Activated CD8-positive, alpha-beta memory T cell treated with anti-CD3 and anti-CD28 coated beads for 4 hours (primary cell): ENCODE results near the gene TDP1.
"Not testable (repeated sequence)": the region's sequence is repeated elsewhere in the genome, so short reads cannot be mapped to it uniquely, and the experiment has no call there.

Source experiments
- DNase-seq, 2 donors: peaks; one replicate each; pipeline ENCODE4 v3.0.0-alpha.2; 2020; ENCODE audit warnings: low read depth in 2 of 2

The TDP1 gene

DNA sequence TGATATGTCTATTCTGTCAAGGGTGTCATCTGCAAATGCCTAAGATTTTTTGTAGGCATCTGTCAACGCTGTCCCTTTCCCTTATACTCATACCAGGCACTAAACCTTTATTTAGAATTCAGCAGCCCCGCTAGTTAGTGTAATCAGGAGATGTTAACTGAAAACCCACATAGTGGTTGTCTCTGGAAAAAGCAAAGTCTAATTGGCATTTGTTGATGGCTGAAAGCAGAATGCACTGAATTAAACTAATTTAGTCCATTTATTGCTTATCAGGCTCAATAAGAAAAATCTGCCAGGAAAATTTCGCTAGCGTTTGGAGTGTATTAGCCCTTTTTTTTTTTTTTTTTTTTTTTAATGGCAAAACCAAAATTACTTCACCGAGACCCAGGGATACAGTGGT, 34.5 kb downstream of the TDP1 start:
- DNase-seq = no peak

DNA sequence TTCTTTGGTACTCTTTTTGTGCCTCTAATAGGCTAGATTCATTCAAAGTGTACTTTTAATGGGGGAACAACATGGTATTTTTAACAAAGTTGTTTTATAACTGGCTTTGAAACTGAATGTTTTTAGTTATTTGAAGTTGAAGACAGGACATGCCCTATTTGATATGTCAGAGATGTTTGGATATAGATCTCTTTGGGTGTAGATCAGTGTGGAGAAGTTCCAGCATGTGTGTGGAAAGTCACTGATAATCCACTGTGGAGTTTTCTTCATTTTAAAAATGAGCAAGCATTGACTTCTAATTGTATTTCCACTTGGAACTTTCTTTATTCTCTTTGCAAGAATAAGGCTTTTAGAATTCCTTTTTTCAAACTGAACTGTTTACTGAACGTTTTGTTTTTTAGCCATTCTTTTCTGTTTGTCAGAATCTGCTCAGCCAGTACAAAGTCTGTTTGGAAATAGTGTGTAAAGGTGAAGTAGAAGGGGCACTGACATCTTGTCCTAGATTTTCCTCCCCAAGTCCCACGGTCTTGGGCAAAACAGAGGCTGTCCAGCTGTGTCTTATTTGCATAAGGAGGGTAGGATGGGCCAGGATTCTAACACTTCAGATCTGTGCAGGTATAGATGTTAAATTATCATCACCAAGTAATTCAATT, 35.0 kb downstream of the TDP1 start:
- DNase-seq = no peak

DNA sequence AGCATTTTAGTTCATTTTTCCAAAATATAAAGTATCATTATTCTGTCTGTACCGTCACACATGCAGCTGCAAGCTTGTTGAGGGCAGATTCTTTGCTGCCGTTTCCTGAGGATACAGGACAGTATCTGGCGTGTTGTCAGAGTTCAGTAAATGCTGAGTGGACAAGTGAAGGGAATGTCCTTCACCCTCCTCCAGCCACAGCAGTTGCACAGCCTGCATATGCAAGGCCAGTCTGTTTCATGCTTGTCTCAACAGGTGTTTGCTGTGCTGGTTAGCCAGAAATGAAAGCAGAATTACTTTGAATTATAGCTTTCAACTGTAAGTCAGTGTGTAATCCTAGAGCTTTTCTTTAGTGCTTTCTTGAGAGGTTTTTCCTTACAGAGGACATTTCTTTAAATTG, 36.5 kb downstream of the TDP1 start:
- no peak for DNase-seq

DNA sequence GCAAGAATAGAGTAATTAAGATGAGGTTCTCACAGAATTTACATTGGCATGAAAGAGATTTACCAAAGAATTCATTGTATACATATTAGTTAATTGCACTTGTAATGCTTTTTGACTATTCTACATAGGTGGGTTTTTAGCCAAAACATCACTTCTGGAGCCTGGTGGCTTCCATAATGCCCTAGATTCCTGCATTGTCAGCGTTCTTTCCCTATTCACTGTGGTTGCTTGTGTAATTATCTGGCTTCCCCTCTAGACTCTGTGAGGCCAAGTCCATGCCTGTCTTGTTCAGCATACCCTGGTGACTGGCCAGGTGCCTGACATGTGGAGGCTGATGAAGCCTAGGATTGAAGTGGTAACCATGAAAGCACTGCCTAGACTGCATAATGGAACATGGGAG, 41.2 kb downstream of the TDP1 start:
- no peak for DNase-seq

DNA sequence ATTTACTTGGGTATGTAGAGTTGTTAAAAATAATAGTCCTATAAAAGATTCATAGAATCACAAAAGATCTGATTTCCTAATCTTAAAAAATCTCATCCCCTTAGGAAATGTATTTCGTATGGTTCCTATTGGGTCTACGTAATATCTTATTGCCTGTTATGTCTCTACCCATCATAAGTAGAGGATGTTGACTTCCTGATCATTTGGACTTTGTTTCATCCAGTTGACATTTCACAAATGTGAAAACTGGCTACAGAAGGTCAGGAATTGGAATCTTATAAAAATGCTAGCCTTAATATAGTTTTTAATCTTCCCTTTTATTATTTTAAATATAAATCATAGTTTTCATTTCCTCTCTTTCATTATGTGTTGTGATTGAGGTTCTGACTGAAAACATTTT, 45.2 kb downstream of the TDP1 start:
- DNase-seq = no peak

DNA sequence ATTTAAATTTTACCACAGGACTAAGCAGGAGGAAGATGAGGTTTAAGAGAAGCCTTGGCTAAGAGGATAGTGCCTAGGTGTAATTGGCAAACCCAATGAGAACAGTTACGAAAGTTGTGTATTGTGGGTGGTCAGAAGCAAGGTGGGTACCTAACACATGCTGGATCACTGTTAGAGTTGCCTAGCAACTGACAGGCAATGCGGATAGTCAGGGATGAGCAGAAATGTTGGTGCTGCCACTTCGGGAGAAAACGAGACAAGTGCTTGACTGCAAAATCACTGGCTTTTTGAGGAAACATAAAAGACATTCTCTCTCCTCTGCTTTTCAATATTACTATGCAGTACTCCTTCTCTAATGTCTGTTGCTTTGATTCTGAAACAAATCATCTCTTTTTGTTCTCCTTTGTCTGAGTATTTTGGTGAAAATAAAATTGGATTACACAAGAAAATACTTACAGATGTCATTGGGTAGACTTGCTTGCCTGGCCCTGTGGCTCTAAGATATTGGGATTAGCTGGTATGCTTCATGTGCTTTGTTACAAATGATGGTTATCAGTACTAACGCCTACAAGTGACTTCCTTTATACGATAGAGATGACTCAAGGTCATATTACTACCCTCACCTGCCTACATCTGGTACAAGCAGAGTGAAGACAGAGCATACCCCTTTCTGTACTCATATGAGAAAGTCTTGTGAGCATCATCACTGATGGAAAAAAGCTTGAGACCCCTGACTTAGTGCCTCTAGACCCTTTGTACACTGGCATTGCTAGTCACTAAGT, 48.0 kb downstream of the TDP1 start:
- DNase-seq = no peak

DNA sequence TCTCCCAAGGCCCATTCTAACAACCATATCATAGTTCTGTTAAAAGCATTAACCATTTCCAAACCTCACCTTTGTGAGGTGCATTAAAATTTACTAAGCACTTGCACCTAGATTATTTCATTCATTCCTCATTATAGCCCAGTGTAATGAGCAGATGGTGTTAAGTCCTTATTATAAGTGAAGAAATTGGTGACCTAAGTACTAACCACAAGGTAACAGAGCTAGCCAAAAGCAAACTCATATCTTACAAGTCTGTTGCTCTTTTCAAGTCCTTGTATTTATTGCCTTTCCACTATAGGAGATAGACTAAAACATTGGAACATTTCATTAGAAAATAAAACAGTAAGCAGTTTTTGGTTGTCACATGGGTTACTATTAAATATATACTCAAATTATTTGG, 49.7 kb downstream of the TDP1 start:
- no peak for DNase-seq

DNA sequence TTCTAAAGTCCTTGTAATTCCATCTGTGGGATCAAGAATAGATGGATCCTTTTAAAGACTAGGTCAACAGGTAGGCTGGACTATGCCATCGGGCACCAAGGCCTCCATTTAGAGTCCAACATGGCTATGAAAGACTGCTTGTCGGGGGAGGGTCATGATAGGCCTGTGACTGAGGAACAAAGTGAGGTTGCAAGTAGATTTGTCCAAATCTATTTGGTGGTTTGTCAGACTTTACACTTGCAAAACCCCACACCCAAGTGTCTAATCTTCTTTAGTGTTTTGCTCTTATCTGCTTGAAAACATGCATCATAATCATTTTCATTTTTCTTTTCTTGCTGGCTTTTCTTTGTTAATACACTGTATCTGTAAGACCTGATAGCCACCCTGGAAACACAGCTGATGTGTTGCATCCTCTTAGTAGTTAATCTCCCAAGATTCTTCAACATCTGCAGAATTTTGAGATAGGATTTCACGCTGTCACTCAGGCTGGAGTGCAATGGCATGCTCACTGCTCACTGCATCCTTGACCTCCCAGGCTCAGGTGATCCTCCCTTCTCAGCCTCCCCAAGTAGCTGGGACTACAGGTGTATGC, 50.3 kb downstream of the TDP1 start:
- no peak for DNase-seq

DNA sequence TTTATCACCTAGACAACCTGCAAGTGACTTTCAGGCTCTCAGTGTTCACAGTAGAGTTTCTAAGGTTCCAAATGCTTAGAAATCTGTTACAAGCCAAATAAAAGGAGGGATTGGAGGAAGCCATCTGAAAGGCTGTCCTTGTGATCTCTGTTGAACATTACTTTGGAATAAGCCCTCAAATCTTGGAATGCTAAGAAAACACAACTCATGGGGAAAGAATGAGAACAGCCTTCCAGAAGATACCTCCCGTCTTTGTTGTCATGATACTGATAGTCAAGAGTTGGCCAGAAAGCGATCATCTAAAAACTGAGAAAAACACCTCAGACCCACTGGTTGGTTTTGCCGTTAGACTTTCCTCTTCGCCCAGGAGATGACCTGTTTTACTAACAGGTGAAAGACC, 61.6 kb downstream of the TDP1 start:
- no peak for DNase-seq

DNA sequence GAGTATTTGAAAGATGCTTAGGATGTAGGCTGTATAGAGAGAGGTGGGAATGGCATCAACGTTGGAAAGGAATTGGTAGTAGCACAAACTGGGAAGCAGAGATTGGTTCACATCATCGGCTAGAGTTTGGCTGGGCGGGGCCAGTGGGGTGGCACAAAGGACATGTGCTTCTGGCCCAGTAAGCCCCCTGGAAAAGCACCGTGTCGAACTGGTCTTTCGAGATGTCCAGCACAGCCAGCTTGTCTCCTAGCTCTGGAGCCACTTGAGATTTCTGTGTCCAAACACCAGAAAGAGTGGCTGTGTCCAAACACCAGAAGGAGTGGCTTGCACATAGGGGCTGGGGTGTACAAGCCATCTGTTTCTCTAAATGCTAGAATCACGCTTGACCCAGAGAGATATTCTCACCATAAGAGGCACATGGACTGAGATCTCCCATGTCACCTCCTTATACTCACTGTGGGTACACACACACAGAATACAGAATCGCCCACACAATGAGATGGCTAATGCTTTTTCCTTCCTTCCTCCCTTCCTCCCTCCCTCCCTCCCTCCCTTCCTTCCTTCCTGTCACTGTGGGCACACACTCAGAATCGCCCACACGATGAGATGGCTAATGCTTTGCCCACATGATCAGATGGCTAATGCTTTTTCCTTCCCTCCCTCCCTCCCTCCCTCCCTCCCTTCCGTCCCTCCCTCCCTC, 64.2 kb downstream of the TDP1 start:
- DNase-seq = no peak

DNA sequence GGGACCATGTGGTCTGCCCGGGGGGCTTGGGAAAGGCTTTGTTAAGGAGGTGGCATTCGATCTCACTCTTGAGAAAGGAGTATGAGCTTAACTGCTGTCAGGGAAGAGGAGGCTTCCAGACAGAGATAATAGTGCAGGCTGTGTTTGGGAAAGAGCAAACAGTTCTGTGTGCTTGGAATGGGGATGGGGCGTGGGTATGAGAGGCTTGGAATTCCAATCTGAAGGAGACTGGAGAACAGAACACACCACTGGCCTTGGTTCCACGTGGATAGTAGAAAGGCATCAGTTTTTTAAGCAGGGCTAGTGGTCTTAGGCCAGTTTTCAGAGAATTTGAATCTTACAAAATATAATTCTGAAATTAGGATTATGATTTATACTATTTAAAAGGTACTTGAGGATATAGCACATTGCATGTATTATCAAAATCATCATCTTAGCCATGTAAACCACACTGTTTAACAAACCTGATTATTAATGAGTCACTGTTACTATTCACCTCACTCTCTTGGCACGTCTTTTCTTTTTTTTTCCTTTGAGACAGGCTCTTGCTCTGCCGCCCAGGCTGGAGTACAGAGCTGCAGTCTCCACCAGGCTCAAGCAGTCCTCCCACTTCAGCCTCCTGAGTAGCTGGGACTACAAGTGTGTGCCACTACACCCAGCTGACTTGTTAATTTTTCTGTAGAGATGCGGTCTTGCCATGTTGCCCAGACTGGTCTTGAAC, 67.6 kb downstream of the TDP1 start:
- no peak for DNase-seq

DNA sequence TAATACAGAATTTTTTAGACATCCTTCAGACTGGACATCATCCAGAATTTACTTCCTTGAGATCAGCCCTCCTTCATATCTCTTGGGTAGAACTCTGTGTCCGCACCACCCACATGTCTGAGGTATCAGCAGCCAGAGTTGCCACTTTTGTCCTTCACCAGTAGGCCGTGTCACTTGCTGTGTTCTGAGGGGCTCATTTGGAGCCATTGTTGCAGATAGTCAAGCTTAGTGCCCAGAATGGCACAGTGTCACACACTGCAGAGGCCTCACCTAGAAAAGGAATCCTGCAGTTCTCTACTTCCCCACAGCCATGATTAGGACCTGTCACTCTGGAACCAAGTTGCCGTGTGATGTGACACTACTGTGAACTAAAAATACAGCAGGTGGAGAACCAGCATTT, 69.2 kb downstream of the TDP1 start:
- no peak for DNase-seq

DNA sequence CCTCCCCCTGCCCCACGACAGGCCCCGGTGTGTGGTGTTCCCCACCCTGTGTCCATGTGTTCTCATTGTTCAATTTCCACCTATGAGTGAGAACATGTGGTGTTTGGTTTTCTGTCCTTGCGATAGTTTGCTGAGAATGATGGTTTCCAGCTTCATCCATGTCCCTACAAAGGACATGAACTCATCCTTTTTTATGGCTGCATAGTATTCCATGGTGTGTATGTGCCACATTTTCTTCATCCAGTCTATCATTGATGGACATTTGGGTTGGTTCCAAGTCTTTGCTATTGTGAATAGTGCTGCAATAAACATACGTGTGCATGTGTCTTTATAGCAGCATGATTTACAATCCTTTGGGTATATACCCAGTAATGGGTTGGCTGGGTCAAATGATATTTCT, 70.9 kb downstream of the TDP1 start:
- DNase-seq = not testable (repeated sequence)

DNA sequence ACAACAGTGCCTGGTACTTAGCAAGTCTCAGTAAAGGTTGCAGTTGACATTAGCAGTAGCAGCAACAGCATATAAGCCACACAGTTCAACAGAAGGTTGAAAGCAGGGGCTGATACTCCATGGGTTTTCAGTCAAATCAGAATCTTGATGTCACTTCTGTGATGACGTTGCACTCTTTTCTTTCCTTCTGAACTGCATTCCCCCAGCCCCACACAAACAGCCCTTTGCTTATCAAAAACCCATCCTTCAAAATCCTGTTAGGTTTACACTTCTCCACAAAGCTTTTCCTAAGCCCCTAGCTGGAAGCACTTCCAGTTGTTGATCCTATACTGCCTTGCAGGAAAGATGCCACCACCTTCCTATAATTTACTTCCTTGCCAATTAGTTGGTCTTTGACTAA, 72.1 kb downstream of the TDP1 start:
- DNase-seq = no peak

DNA sequence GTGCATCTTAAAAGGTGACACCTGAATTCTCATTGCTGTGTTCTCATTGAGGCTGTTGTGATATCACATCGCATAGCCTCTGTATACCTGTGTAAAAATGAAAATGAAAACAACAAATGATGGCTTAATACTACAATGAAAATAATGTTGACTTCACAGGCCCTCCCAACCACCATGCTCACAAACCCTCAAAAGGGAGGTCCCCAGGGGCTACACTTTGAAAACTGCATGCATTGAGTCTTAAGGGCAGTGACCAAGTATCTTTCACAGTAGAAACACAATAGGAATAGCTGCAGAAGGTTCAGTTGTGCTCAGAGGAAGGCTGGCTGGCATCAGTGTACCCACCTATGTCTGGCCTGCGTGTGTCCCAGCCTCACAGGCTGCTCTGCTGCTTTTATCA, 78.4 kb downstream of the TDP1 start:
- no peak for DNase-seq

DNA sequence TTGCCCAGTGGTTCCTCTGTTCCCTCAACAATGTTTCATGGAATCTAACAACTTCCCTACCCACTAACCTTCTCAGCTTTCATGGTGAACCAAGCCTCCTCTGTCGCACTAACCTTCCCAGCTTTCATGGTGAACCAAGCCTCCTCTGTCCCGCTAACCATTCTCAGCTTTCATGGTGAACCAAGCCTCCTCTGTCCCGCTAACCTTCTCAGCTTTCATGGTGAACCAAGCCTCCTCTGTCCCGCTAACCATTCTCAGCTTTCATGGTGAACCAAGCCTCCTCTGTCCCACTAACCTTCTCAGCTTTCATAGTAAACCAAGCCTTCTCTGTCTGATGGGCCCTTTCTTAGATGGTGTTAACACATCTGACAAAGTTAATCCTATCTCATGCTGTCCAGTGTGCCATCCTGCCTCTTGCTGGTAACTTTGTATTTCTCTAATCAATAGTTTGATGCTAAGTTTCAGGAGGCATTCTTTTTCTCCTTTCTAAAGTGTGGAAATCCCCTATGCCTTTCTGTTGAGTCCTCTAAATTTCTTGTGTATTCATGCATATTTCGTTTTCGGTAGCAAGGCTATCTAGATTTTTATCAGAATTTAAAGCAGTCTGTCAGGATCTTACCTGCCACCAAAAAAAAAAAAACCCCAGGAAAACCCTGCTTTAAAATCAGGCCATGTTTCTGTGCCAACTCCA, 79.3 kb downstream of the TDP1 start:
- no peak for DNase-seq

DNA sequence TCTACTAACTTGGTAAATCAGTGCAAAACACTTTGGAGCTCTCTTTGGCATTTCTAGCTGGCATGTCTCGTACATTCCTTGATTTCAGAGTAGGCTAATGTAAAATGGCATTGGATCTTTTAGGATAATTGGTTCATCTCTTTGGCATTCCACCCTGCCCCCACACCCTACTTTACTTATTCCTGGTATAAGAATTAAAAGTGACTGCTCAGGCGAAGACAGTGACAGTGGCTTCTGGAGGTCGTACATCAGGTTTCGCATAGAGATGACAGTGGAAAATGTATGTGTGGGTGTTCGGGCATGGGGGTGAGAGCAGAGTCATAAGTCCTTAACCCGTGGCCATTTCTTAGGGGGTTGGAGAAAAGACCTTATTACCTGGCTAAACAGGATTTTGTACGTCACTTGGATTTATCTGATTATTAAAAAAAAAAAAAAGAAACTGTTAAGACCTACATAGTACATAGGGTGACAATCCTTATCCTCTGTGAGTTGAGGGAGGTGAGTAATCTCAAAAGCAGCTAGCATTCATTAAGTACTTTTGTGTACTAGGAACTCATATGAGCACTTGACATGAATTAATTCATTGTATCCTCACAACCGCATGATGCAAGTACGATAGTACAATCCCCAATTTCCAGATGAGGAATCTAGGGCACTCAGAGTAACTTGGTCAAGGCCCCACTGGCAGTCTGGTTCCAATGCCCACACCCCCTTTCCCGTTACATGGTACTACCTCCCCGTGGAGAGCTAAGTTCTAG, 83.7 kb downstream of the TDP1 start:
- no peak for DNase-seq

DNA sequence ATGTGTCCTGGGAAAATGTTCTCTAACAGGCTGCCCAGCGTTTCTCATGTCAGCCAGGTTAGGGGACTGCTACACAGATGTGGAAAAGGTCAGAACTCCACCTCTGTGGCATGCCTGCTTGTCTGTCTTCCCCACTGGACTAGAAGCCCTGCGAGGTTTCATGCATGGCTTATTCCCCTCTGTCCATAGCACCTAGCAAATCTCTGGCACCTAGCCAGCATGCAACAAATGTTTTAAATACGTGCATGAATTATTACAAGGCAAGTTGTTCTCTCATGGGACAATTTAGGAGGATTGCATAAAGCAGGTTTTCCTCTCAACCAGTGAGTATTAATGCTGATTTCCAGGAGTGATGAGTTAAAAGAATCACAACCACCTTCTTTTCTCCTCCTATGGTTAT, 84.7 kb downstream of the TDP1 start:
- no peak for DNase-seq

DNA sequence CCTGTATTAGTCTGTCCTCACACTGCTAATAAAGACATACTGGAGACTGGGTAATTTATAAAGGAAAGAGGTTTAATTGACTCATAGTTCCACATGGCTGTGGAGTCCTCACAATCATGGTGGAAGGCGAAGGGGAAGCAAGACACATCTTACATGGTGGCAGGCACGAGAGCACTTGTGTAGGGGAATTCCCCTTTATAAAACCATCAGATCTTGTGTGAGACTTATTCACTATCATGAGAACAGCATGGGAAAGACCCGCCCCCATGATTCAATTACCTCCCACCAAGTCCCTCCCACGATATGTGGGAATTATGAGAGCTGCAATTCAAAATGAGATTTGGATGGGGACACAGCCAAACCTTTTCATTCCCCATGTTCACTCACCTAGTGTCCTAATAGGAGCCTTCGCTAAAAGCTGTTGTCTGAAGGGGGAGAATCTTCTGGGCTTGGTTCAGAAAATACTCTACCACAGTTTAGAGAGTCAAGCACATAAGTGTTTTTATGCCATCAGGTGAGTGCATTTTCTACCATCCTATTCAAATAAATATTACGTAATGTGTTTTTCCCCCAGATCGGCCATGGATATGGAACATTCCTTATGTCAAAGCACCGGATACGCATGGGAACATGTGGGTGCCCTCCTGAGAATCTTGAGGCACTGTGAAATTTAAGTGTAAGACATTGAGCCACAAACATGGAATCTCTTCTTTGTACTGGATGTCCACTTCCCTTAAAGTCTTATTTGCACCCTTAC, 86.9 kb downstream of the TDP1 start:
- DNase-seq = no peak

DNA sequence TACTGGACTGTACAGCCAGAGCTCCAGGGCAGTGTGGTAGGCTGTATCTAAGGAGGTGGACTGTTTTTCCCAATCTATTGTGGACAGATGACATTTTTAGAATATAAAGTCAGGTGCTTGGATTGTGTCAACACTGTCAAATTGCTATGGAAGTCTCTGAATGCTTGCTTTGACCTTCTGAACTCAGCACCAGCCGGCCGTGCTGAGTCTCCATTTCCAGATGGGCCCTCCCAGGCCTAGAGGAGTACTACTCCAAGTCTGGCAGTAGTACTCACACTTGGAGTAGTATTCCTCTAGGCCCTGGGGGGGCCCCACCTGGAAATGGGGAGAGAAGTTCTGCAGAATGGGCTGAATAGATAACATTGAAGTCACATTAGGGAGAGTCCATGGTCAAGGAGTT, 89.9 kb downstream of the TDP1 start:
- no peak for DNase-seq
